Measurements from ENCODE around the gene ZNF740. TPM values are rescaled to one million over a fixed set of nuclear protein-coding genes. Genes with fewer than 3 reads are reported as not detected.
"Not testable (repeated sequence)": the region's sequence is repeated elsewhere in the genome, so short reads cannot be mapped to it uniquely, and the experiment has no call there.

ZNF740 gene
- polyA plus RNA-seq, 1 donor, result 28.3 TPM

- DNase-seq, result no peak
Observed at GRCh38 chr12:53195516-53196420, 15.2 kb downstream of the ZNF740 start.

DNA sequence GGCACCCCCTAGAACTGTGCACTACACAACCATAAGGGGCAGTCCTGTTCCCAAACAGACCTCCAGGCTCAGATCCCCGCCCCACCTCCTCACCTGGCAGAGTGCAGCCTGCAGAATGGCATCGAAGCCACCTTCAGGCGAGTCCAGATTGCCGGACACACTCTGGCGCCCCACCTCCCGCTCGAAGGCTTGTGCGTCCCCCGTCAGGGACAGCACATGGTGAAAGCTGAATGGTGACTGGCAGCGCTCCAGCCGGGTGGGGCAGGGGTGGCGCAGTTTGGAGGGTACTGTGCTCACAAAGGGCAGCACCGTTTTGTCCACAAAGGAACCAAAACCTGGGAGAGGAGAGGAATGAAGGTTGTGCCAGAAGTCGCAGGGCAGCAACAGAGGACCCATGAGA lies 16.0 kb downstream of the ZNF740 start:
- DNase-seq, result no peak

GRCh38 chr12:53197011-53197640 lies 16.6 kb downstream of the ZNF740 start:
- DNase-seq, result no peak

DNA sequence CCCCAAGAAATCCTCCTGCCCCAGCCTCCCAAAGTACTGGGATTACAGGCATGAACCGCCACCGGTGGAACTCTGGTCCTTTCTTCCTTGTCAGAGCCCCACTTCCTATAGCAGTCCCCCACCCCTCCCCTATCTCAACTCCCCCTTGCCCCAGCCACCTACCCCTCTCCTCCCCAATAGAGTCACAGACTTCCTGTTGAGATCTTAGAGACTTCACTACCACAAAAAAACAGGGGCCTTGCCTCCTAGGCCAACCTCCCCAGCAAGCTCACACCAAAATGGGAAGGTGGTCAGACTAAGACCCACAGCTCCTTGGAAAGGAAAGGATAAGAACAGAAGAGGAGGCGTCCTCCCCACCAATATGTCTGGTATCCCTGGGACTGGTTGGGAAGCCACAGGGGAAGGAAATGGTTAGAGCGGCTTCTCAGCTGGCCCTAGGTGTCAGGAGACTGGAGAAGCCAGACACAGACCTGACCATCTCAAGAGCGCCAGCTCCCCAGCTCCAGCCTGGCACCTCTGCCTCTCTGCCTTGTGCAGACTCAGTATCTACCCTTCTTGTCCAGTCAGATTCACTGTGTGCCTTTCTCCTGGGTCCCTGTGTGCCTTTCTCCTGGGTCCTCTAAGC lies 18.1 kb downstream of the ZNF740 start:
- DNase-seq, result no peak

- no peak for DNase-seq
Observed at GRCh38 chr12:53199700-53200099, 19.2 kb downstream of the ZNF740 start.

DNA sequence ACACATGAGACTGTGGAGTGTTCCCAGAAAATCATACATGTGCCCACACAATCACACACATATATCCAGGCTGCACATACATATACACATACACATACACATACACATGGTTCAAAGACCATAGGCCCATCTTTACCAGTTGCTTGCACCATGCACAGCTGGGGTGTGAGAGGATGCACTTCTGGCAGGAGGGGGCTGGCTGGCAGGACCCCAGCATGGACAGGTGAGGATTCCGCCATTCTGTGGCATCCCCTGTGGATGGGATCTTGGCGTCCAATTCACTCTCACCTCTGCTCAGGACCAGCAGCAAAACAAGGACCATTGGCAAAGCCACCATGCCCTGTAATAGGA lies 19.6 kb downstream of the ZNF740 start:
- DNase-seq, result no peak

GRCh38 chr12:53200458-53201176 lies 20.1 kb downstream of the ZNF740 start:
- DNase-seq, result no peak

GRCh38 chr12:53201177-53201541 lies 20.6 kb downstream of the ZNF740 start:
- no peak for DNase-seq

DNA sequence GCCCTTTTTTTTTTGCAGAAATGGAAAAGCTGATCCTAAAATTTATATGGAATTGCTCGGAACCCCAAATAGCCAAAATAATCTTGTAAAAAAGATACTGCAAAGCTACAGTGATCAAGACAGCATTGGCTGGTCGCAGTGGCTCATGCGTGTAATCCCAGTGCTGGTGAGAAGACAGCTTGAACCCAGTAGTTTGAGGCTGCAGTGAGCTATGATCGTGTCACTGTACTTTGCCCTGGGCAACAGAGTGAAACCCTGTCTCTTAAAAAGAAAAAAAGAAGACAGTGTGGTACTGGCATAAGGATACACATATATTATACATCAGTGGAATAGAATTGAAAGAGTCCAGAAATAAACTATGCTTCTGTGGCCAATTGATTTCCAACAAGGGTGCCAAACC lies 21.1 kb downstream of the ZNF740 start:
- DNase-seq, result no peak

GRCh38 chr12:53202316-53202715 lies 21.8 kb downstream of the ZNF740 start:
- DNase-seq, result not testable (repeated sequence)

DNA sequence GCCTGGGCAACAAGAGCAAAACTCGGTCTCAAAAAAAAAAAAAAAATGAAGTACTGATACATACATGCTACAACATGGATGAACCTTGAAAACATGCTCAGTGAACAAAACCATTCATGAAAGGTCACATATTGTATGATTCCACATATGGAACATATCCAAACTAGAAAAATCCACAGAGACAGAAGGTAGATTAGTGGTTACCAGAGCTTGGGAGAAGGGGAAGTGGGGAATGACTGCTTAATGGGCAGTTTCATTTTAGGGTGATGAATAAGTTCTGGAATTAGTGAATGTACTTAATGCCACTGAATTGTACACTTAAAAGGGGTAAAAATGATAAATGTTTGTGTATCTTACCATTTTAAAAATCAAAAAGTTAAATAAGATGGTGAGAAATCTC lies 23.8 kb downstream of the ZNF740 start:
- DNase-seq, result no peak

DNA sequence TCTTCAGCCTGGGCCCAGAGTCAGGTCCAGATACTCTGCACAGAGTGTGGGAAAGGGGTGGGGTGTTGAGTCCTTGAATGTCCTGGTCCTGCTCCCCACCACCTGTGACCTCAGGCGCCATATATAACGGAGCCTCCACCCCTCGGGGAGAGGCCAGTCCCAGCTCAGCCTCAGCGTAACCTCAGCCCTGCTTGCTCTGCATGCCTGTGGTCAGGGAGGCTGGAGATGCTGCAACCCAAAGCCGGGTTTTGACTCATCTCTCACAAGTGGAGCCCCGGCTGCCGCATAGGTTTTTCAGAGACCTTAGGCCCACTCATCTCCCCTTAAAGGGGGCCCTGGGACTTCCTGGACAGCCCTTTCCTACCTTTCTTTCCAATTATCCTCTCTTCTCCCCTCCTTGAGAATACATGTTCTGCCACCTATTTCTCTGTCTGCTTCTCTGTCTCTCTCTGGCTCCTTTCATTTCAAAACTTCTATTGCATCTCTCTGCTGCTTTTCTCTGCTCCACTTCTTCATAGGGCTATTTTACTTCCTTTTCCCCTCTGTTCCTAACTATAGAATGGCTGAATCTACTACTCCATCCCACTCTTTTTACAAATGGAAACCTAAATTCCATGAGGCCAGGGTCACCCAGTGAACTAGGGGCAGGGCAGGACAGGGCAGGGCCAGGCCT lies 25.4 kb downstream of the ZNF740 start:
- no peak for DNase-seq

- DNase-seq, result no peak
Observed at GRCh38 chr12:53207042-53207441, 26.5 kb downstream of the ZNF740 start, which contains the start of gene ITGB7. TSS of gene ITGB7 (minus strand) at chr12:53207251. CDS start at chr12:53200443, 6,808 bp downstream.

- DNase-seq, result no peak
Observed at GRCh38 chr12:53208435-53208834, 27.9 kb downstream of the ZNF740 start.

- DNase-seq, result no peak
Observed at GRCh38 chr12:53208877-53209463, 28.4 kb downstream of the ZNF740 start.

GRCh38 chr12:53210843-53211242 lies 30.3 kb downstream of the ZNF740 start:
- no peak for DNase-seq

DNA sequence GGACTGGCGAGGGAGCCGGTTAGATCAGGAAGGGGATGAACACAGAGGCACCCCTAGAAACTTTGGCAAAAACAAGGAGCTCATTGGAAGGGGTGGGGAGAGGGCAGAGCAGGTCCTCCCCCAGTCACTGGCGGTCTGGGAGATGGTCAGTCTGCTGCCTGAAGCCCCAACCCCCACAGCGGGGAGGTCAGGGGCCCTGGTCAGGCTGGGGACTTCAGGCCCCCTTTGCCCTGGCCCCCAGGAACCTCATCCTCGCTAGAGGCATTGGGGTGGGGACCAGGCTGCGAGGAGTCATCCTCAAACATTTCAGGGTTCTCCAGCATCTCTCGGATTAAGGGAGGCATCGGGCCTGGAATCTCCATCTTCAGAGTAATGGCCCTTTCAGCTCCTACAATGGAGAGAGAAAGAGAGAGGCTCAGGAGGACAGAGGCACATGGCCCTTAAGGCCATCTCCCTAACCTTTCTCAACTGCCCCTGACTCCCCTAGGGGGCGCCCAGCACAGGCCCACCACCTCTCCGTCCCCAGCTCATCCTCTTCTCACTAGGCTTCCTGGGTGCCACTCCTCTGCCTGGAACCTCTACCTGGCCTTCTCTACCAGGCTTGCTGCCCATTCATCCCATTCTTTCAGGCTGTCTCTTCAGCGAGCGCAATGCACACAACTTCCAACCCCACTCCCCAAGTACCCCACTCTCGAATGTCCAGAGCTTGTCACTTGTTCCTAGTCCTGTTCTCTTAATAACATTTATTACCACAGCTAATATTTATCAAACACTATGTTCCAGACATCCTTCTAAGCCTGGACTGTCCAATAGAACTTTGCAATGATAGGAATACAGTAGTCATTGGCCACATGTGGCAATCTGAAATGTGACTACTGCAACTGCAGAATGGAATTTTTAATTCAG lies 31.2 kb downstream of the ZNF740 start:
- DNase-seq, result no peak

GRCh38 chr12:53212931-53213330 lies 32.4 kb downstream of the ZNF740 start:
- DNase-seq, result no peak

DNA sequence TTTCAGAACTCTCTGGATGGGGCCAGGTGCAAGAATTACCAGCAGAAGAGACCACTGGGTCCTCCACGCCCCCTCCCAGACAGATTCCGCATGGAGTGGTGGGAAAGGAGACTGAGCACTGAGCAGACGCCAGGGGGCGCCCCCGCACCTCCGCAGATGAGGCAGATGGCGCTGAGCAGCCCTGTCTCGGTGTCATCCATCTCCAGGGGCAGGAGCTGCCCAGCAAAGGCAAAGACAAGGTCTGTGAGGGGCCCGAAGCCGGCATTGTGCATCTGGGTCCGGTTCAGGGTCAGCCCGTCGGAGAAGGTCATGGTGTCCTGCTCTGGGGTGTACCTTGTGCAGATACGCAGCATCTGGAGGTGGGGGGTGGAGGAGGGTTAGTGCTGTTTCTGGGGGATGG lies 32.8 kb downstream of the ZNF740 start:
- DNase-seq, result peak; percentile 83

DNA sequence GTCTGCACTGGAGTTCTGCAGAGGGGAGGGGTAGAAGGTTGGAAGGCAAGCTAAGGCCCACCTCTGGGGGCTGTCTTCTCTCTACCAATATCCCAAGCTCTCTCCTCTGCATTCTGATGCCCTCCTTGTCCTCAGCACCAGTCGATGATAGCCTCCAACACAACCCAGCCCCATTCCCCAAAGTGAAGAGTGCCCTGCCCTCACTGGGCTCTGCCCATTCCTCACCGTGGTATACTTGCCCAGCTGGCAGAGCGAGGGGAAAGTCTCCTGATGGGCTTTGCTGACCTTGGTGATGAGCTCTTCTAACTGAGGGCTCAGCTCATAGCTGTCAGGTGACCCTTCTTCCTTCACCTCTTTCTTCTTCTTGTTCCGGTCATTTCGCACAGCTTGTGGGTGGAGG lies 33.7 kb downstream of the ZNF740 start:
- DNase-seq, result no peak
